Measurements from ENCODE around the gene NFIA. TPM values are rescaled to one million over a fixed set of nuclear protein-coding genes. Genes with fewer than 3 reads are reported as not detected.

NFIA gene
- total RNA-seq, 1 experiment from 2014 or later, result 0.35 TPM

DNA sequence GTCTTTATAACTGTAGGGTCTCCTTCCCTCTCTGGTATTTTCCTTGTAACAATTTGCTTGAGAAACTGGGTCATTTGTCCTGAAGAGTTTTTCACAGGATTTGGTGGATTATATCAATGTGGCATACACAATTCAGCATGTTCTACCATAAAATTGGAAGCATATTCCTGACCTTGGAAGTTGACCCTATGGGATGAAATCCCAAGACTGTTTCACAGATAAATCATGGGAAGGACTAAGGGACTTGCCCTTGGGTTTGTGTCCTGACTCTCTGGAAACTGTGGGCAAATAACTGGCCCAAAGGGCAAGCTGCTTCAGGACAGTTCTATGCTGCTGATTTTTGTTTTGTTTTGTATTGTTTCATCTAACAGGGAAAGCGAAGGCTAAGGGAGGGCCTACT, 387.0 kb downstream of the NFIA start:
- WGBS (ENCODE audit: extremely low coverage, insufficient read length, low lambda C conversion rate), result no CpG with 5 or more reads among the region's 1 CpG
- H3K4me3 Mint-ChIP-seq, result no peak overlapping the region

More for the DNA sequence above, 387.0 kb downstream of the NFIA start:
- H3K18ac ChIP-seq (ENCODE audit: insufficient read length, low read depth, low read length), result no peak overlapping the region
- H4K5ac ChIP-seq (ENCODE audit: insufficient read length, low read depth, low read length), result no peak overlapping the region
- H3K27me3 Mint-ChIP-seq (ENCODE audit: low read depth), result peaks cover 55% of the 10 kb centered on the region
- no peak overlapping the region for H3K27ac Mint-ChIP-seq
- H3K23ac ChIP-seq (ENCODE audit: insufficient read length, low read depth, low read length), result no peak overlapping the region
- H3K23me2 ChIP-seq (ENCODE audit: insufficient read length, low read depth, low read length, poor library complexity, severe bottlenecking), result no peaks in the 10 kb centered on the region
- no peak overlapping the region for H3K9ac ChIP-seq (ENCODE audit: extremely low read depth, insufficient read length, low read length)
- H4K8ac ChIP-seq (replicated peaks; ENCODE audit: insufficient read length, low read depth, low read length), result no peak overlapping the region
- H4K91ac ChIP-seq (ENCODE audit: insufficient read length, low read depth, low read length), result no peak overlapping the region
- no peak for DNase-seq
- no peak overlapping the region for H2BK120ac ChIP-seq (ENCODE audit: low read depth, low read length, poor library complexity, severe bottlenecking)
- H3K4ac ChIP-seq (ENCODE audit: low read depth, low read length), result no peak overlapping the region
- H2AFZ ChIP-seq (ENCODE audit: low read length), result no peak overlapping the region
- no peaks in the 10 kb centered on the region for H3K79me2 ChIP-seq (ENCODE audit: insufficient read depth, low read length)
- H2BK15ac ChIP-seq (ENCODE audit: low read depth, low read length), result no peak overlapping the region
- no peaks in the 10 kb centered on the region for H4K20me1 ChIP-seq (ENCODE audit: control insufficient read depth, insufficient read depth, insufficient read length)
- no peak overlapping the region for H3K27ac ChIP-seq (ENCODE audit: insufficient read length, low read depth, low read length)
- H3K36me3 Mint-ChIP-seq (ENCODE audit: insufficient read depth in 1 of 3, low read depth in 3 of 3), result no peaks in the 10 kb centered on the region; a peak in 1 of 7 replicates
- no peaks in the 10 kb centered on the region for H3K79me1 ChIP-seq (ENCODE audit: insufficient read depth, low read depth, low read length, poor library complexity, severe bottlenecking)
- TF ChIP-seq, protein P1, sequence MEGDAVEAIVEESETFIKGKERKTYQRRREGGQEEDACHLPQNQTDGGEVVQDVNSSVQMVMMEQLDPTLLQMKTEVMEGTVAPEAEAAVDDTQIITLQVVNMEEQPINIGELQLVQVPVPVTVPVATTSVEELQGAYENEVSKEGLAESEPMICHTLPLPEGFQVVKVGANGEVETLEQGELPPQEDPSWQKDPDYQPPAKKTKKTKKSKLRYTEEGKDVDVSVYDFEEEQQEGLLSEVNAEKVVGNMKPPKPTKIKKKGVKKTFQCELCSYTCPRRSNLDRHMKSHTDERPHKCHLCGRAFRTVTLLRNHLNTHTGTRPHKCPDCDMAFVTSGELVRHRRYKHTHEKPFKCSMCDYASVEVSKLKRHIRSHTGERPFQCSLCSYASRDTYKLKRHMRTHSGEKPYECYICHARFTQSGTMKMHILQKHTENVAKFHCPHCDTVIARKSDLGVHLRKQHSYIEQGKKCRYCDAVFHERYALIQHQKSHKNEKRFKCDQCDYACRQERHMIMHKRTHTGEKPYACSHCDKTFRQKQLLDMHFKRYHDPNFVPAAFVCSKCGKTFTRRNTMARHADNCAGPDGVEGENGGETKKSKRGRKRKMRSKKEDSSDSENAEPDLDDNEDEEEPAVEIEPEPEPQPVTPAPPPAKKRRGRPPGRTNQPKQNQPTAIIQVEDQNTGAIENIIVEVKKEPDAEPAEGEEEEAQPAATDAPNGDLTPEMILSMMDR (conservative IDR thresholded peaks at IDR 0.05), result no peak
- H3K9me3 ChIP-seq (ENCODE audit: control insufficient read depth, low read depth, low read length), result no peaks in the 10 kb centered on the region
- no peaks in the 10 kb centered on the region for H3K4me1 Mint-ChIP-seq
- H2BK5ac ChIP-seq (ENCODE audit: insufficient read length, low read length), result no peak overlapping the region
- H2BK12ac ChIP-seq (ENCODE audit: insufficient read length, low read depth, low read length), result no peak overlapping the region
- no peaks in the 10 kb centered on the region; the same call in 1 of the 2 replicates for H3K4me1 ChIP-seq (ENCODE audit: insufficient read depth, low read length)
- H3K9me3 Mint-ChIP-seq, result no peaks in the 10 kb centered on the region; a peak in 1 of 5 replicates
- H2BK20ac ChIP-seq (ENCODE audit: low read depth, low read length, poor library complexity, severe bottlenecking), result no peak overlapping the region
- H3K27me3 ChIP-seq (ENCODE audit: insufficient read depth, low read length), result peaks cover 10% of the 10 kb centered on the region; the same call in 1 of the 2 replicates
- H3T11ph ChIP-seq (ENCODE audit: low read length), result no peak overlapping the region
- no peak overlapping the region for H2AK5ac ChIP-seq (ENCODE audit: insufficient read length, low read length)
- H3K14ac ChIP-seq (ENCODE audit: insufficient read depth, low read length), result no peak overlapping the region
- H3K4me2 ChIP-seq (ENCODE audit: insufficient read depth, insufficient read length, low read length), result no peak overlapping the region
- no peak overlapping the region for H3K56ac ChIP-seq (ENCODE audit: insufficient read length, low read depth, low read length)

All from H9 (cell line).